Measurements from ENCODE around the gene ANKS4B. TPM values are rescaled to one million over a fixed set of nuclear protein-coding genes. Genes with fewer than 3 reads are reported as not detected.

Gene ANKS4B
- polyA plus RNA-seq, 3 donors from 2014 or later: not detected

DNA sequence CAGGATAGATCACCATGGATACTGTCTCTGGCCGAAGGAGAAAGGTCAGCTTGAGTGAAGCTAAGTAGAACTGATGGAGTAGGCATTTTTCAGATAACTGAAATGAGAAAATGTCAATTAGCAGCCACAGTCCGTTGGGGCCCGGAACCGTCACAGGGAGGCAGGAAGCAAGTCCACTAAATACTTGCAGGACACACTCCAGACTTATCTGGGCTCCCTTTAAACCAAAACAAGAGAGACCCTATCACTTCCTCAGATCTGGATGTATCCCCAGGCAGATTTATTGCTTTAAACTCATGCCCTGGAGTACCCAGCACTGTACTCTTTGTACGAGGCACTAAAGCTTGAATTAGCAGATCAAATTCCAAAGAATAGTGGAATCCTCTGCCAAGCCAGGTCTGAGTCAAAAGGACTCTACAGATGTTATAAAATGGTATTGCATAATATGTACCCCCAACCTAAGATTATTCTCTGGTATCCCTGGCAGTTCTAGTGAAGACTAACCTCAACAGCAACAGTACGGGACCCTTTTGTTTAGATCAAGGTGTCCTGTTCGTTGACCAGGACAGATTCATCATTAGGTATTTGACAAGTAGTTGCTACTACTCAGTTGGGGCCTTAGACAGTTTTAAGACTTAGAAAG, 30.2 kb upstream of the ANKS4B start:
- DNase-seq: no peak
- Mint-ChIP-seq H3K27me3 (ENCODE audit: low read depth in 3 of 3) (peaks cover 0 to 2% (median 0%) of the 10 kb centered on the region in 3 donors), H3K36me3 (no peaks in the 10 kb centered on the region), H3K9me3 (no peaks in the 10 kb centered on the region), H3K4me1 (no peaks in the 10 kb centered on the region), H3K4me3 (no peak overlapping the region), H3K27ac (no peak overlapping the region)

DNA sequence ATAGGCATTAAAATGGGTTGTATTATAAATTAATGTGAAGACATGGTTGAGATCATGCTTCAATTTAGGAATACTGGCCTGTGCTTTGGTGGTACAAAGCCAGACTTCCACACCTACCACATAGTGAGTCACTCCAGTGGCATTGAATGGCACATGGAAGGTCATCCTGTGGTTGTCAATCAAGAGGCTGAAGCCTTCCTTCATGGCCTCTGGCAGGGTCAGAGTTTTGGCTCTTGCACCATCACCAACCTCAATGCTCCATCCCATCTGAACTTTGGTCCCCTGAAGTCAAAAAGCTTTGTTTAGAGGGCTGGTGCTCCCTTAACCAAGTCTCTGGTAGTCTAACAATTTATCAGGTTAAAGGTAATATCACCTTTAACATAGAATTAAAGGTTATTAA, 28.2 kb upstream of the ANKS4B start:
- Mint-ChIP-seq H3K27ac (no peak overlapping the region), H3K4me3 (no peak overlapping the region), H3K27me3 (ENCODE audit: low read depth in 3 of 3) (peaks cover 0 to 3% (median 2%) of the 10 kb centered on the region in 3 donors), H3K36me3 (no peaks in the 10 kb centered on the region), H3K9me3 (no peaks in the 10 kb centered on the region), H3K4me1 (no peaks in the 10 kb centered on the region)
- no peak for DNase-seq

DNA sequence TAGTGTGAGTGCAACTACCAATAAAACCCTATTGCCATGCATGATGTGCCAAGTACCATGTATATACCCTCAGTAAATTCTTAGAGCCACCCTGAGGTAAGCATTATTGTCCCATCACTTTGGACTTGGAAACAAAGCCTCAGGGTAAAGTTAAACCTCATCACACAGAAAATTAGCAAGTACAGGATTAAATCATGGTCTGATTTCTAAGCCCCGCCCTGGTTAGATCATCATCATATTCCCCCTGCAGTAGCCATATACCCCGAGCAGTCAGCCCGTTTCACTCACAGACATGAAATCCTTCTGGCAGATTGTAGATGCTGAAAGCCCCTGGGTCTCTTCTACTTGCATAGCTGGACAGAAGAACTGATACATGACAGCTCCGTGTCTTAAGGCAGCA, 26.9 kb upstream of the ANKS4B start:
- Mint-ChIP-seq H3K4me1 (no peaks in the 10 kb centered on the region), H3K27ac (no peak overlapping the region), H3K27me3 (ENCODE audit: low read depth in 3 of 3) (peaks cover 0 to 6% (median 3%) of the 10 kb centered on the region in 3 donors), H3K4me3 (no peak overlapping the region), H3K9me3 (no peaks in the 10 kb centered on the region), H3K36me3 (no peaks in the 10 kb centered on the region)
- no peak for DNase-seq

DNA sequence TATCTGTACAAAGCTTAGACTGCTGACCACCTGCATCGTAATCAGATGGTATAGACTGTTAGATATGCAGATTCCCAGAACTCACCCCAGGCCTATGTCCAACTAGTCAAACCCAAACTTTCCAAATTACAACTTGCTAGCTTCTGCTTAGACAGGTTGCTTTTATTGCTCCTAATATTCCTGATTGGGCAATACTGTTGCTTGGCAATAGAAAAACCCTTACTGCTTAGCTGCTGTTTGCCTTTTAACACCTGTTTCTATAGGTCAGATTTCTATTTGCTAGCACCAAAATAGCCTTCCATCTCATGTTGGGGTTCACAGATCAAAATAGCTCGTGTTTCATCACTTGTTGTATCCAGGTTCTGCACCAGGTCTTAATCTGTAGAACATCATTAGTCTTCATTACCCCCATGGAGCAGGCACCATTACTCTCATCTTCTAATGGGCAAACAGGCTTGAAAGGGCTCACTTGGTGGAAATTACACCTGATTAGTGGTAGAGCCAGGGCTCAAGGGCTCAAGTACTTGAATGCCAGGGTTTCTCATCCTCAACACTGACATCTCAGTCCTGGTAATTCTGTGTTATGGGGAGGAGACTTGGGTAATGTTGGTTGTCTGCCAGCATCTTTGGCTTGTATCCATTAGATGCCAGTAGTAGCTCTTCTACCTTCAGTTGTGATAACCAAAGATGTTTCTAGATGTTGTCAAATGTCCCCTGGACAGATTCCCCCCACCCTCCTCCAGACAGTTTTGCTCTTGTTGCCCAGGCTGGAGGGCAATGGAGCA, 24.9 kb upstream of the ANKS4B start:
- Mint-ChIP-seq H3K4me3 (no peak overlapping the region), H3K27ac (no peak overlapping the region), H3K36me3 (no peaks in the 10 kb centered on the region), H3K27me3 (ENCODE audit: low read depth in 3 of 3) (peaks cover 2 to 7% (median 3%) of the 10 kb centered on the region in 3 donors), H3K9me3 (no peaks in the 10 kb centered on the region), H3K4me1 (no peaks in the 10 kb centered on the region)
- no peak for DNase-seq

DNA sequence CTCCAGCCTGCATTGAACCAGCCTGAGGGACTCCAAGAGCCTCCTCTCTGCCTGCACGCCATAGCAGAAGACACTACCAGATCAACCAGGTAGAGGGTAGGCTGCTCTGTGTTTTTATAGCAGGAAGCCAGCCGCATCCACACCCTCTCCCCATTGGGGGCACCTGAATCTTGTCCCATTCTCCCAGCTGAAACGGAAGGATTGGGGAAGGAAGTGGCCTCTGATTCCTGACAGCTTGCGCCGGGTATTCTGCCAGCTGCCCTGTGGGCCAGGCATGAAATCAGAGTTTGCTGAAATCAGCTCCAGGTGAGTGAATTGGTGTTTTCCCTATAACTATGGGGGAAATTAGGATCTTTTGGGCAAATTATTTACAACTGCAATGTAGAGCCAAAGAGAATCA, 22.0 kb upstream of the ANKS4B start, which contains the start of gene ZP2:
Gene ZP2 (minus strand): TSS at position 89 of the 400 bp plus-strand sequence. CDS start 27 bp downstream, at position 62.
- no peak within 1 kb of the TSS for H3K4me3 Mint-ChIP-seq
- no peak within 1 kb of the TSS for H3K27ac Mint-ChIP-seq
- no peaks in the 10 kb centered on the region for H3K36me3 Mint-ChIP-seq
- no peak for DNase-seq
- H3K9me3 Mint-ChIP-seq: no peaks in the 10 kb centered on the region
- no peaks in the 10 kb centered on the region for H3K4me1 Mint-ChIP-seq
- peaks cover 2 to 9% (median 9%) of the 10 kb centered on the region in 3 donors for H3K27me3 Mint-ChIP-seq (ENCODE audit: low read depth in 3 of 3)

DNA sequence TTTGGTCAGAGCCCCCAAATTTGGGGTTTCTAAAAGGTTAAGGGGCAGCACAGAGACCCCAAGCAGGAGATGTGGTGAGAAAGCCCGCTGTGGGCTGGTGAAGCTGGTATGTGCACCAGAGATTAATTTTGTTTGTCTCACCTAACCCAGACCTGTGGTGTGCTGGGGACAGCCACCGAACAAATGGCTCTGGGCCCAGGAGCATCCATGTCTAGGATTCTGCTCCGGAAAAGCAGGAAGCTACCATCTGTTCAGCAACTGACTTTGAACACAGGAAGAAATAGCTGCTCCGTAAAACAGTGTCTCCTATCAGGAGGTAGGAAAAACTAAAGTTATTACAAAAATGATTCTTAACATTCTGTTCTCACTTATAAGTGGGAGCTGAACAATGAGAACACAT, 19.4 kb upstream of the ANKS4B start:
- Mint-ChIP-seq H3K4me3 (no peak overlapping the region), H3K4me1 (no peaks in the 10 kb centered on the region), H3K36me3 (no peaks in the 10 kb centered on the region), H3K27ac (no peak overlapping the region), H3K27me3 (ENCODE audit: low read depth in 3 of 3) (peaks cover 2 to 11% (median 10%) of the 10 kb centered on the region in 3 donors), H3K9me3 (no peaks in the 10 kb centered on the region)
- DNase-seq: no peak

DNA sequence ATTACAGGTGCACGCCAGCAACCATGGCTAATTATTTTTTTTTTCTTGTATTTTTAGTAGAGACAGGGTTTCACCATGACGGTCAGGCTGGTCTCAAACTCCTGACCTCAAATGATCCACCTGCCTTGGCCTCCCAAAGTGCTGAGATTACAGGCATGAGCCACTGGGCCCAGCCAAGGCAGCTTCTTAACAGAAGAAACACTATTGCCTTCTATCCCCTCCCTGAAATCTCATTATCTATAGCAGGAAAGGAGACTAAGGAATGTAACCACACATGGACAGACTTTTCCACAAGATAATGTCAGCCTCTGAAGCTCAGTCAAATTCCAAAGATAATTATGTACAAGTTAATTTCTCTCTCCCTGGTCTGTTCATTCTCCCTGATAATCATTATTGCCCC, 16.4 kb upstream of the ANKS4B start:
- Mint-ChIP-seq H3K4me1 (no peaks in the 10 kb centered on the region), H3K36me3 (no peaks in the 10 kb centered on the region), H3K27ac (no peak overlapping the region), H3K27me3 (ENCODE audit: low read depth in 3 of 3) (peaks cover 5 to 21% (median 9%) of the 10 kb centered on the region in 3 donors), H3K4me3 (no peak overlapping the region), H3K9me3 (no peaks in the 10 kb centered on the region)
- no peak for DNase-seq

DNA sequence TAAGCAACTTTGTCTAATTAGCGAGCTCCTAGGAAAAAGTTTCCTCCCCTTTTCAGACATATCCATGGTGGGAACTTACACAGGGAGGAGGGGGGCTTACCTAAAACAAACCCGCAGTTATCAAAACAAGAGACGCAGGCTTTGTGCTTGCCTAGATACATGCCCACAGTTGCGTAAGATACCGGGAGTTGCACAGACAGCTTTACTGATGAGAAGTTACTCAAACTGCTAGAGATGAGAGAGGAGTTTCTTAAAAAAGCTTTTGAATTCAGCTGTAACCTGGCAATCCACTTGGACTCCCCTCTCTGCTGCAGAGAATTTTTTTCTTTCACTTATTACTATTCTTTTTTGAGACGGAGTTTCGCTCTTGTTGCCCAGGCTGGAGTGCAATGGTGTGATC, 15.3 kb upstream of the ANKS4B start:
- H3K9me3 Mint-ChIP-seq: no peaks in the 10 kb centered on the region
- no peak for DNase-seq
- peaks cover 5 to 26% (median 12%) of the 10 kb centered on the region in 3 donors for H3K27me3 Mint-ChIP-seq (ENCODE audit: low read depth in 3 of 3)
- H3K27ac Mint-ChIP-seq: no peak overlapping the region
- no peak overlapping the region for H3K4me3 Mint-ChIP-seq
- H3K4me1 Mint-ChIP-seq: no peaks in the 10 kb centered on the region
- H3K36me3 Mint-ChIP-seq: no peaks in the 10 kb centered on the region

DNA sequence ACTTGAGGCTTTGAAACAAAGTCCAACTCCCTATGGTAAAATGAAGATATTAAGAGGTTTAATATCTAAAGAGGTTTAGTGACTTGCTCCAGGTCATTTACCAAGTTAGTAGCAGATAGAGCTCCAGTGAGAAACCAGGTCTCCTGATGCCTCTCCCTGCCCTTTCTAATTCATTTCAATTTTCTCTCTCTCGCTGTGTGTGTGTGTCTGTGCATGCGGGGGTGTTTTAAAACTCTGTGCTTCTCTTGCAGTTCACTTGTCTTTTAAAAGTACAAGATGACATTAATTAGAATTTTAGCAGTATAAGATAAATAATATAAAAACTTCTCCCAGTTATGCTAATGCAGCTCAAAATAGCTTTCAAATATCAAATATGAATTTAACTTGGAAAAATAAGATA, 13.9 kb upstream of the ANKS4B start:
- Mint-ChIP-seq H3K27me3 (ENCODE audit: low read depth in 3 of 3) (peaks cover 3 to 28% (median 12%) of the 10 kb centered on the region in 3 donors), H3K36me3 (no peaks in the 10 kb centered on the region), H3K4me1 (no peaks in the 10 kb centered on the region), H3K4me3 (no peak overlapping the region), H3K9me3 (no peaks in the 10 kb centered on the region), H3K27ac (no peak overlapping the region)
- no peak for DNase-seq

DNA sequence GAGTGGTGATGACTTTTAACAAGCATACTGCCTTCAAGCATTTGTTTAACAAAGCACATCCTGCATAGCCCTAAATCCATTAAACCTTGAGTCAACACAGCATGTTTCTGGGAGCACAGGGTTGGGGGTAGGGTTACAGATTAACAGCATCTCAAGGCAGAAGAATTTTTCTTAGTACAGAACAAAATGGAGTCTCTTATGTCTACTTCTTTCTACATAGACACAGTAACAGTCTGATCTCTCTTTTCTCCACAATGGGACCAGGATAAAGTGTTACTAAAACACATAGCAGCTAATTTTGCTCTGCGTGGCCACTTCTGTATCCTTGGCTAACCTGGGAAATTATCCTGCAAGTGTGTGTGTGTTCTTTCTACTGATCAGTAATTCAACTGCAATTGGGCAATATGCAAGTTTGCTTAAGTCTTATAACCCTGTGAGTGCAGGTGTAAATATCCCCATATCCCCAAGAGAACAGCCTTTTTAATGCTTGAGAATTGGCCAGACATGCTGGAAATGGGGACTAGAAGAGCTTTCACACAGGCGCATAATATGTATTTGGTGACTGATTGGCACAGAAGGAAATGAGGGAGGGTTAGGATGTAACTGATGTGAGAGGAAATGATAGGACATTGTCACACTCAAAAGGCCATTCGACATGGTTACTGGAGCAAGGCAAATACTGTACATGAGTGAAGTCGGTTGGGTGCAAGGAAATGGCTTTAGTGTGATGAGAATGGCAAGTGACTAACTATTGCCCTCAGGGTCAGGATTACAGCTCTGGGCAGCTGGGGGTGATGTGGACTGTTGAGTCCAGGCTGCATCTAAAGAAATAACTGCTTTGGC, 10.8 kb upstream of the ANKS4B start:
- Mint-ChIP-seq H3K9me3 (no peaks in the 10 kb centered on the region), H3K4me3 (no peak overlapping the region), H3K36me3 (no peaks in the 10 kb centered on the region), H3K27ac (no peak overlapping the region), H3K4me1 (no peaks in the 10 kb centered on the region), H3K27me3 (ENCODE audit: low read depth in 3 of 3) (peaks cover 3 to 25% (median 13%) of the 10 kb centered on the region in 3 donors)
- no peak for DNase-seq

DNA sequence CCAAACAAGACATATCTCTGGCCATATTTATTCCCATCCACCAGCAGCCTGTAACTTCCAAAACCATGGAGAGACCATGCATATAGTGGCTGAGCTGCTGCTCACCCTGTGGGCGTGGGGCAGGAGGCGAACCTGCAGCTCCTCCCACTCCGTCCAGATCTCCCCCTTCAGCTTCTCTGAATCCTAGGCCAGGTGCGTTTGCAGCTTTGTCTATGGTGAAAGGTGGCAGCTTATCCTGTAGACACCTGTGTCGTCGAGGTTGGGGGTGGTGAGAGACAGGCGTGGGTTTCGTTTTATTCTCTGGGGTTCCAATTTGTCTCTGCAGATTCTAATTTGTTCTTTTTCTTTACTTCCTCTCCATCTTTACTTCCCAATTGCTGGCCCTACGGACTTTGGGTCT, 9.7 kb upstream of the ANKS4B start:
- Mint-ChIP-seq H3K9me3 (no peaks in the 10 kb centered on the region), H3K4me3 (no peak overlapping the region), H3K36me3 (no peaks in the 10 kb centered on the region), H3K27me3 (ENCODE audit: low read depth in 3 of 3) (peaks cover 3 to 26% (median 13%) of the 10 kb centered on the region in 3 donors), H3K4me1 (no peaks in the 10 kb centered on the region), H3K27ac (no peak overlapping the region)
- DNase-seq: no peak

DNA sequence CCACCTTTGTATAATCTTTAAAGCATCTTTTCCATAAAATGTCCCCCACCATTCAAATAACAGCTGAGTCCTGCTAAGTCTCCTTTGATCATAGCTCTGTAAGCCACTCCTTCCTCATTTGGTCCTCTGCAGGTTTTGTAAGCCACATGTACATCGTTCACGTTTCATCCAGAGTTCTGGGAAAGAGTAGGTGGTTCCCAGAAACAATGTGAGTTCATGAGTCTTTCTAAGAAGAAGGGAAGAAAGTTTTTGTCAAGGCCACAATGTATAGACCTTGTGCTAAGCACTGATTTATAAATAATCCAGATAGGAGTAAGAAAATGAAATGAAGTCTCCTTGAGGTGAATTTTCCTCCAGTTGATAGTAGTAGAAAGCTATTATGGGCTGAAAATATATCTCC, 8.7 kb upstream of the ANKS4B start:
- H3K27ac Mint-ChIP-seq: no peak overlapping the region
- no peaks in the 10 kb centered on the region for H3K9me3 Mint-ChIP-seq
- no peaks in the 10 kb centered on the region for H3K36me3 Mint-ChIP-seq
- no peak overlapping the region for H3K4me3 Mint-ChIP-seq
- H3K4me1 Mint-ChIP-seq: no peaks in the 10 kb centered on the region
- no peak for DNase-seq
- peaks cover 3 to 25% (median 13%) of the 10 kb centered on the region in 3 donors for H3K27me3 Mint-ChIP-seq (ENCODE audit: low read depth in 3 of 3)

DNA sequence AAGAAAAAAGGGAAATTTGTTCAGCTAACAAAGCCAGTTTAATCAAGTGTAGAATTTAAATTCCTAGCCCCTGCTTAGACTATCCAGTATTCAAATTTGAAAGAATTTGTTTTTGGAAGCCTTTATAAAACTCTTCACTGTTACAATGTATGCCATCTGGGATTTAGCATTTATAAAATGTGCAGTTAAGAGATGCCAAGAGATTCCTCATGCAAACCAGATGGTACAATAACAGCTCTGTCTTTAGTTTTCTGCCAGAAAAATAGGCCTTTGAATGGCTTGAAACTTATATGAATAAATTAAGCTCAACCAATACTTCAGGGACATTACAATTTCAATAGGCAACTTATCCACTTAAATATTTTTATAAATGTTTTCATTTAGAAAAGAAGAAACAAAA, 6.8 kb upstream of the ANKS4B start:
- no peak for DNase-seq
- no peaks in the 10 kb centered on the region for H3K9me3 Mint-ChIP-seq
- H3K4me3 Mint-ChIP-seq: no peak overlapping the region
- no peaks in the 10 kb centered on the region for H3K4me1 Mint-ChIP-seq
- H3K36me3 Mint-ChIP-seq: no peaks in the 10 kb centered on the region
- H3K27ac Mint-ChIP-seq: no peak overlapping the region
- peaks cover 7 to 25% (median 10%) of the 10 kb centered on the region in 3 donors for H3K27me3 Mint-ChIP-seq (ENCODE audit: low read depth in 3 of 3)

DNA sequence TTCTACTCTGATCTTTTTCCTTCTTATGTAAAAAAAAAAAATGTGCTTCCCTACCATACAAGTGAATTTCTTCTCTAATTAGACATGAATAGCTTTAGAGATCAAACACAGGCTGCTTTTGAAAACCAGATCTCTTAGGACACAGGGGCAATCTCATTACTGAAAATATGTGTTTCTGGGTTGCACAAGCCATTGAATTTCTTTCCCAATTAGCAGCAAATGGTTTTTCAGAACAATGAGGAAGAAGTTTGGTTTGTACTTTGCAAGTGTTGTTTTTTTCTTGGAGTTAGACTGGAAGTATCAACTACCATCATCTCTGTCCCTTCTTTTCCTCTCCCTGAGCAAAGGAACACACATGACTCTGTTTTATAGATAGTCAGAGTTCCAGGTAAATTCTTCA, 5.6 kb upstream of the ANKS4B start:
- no peaks in the 10 kb centered on the region for H3K9me3 Mint-ChIP-seq
- H3K27me3 Mint-ChIP-seq (ENCODE audit: low read depth in 3 of 3): peaks cover 7 to 21% (median 9%) of the 10 kb centered on the region in 3 donors
- H3K4me3 Mint-ChIP-seq: no peak overlapping the region
- DNase-seq: no peak
- H3K36me3 Mint-ChIP-seq: no peaks in the 10 kb centered on the region
- no peak overlapping the region for H3K27ac Mint-ChIP-seq
- no peaks in the 10 kb centered on the region for H3K4me1 Mint-ChIP-seq

Data from immature natural killer cell (primary cell).